Activated CD8-positive, alpha-beta memory T cell treated with anti-CD3 and anti-CD28 coated beads, Interleukin-2, amount 10 ng/mL, durations not matched to agents 7 days and 5 days (primary cell): Measurements from ENCODE around the gene ZDHHC11B. TPM values are rescaled to one million over a fixed set of nuclear protein-coding genes. Genes with fewer than 3 reads are reported as not detected.
"Not testable (repeated sequence)": the region's sequence is repeated elsewhere in the genome, so short reads cannot be mapped to it uniquely, and the experiment has no call there.

Source experiments
- ATAC-seq: fragments of 150-1000 bp; cut with Tn5 transposase; one replicate; pipeline ENCODE4 v1.10.0; 2021; ENCODE audit warnings: moderate library complexity
- CTCF ChIA-PET: fragments of 350-600 bp; sonication (Branson Sonifier 250); formaldehyde crosslinking; loops from one replicate; lab custom pipeline; 2021; ENCODE audit warnings: antibody characterized with exemption; lab: Charles Lee
- DNase-seq: peaks from one replicate; pipeline ENCODE4 v3.0.0-alpha.2; 2020
- H3K27ac Mint-ChIP-seq: one replicate; pipeline ENCODE4 v1.8.0; 2021; ENCODE audit warnings: mild to moderate bottlenecking, mixed read lengths
- H3K27me3 Mint-ChIP-seq: one replicate; pipeline ENCODE4 v1.8.0; 2021; ENCODE audit warnings: mixed read lengths
- H3K36me3 Mint-ChIP-seq: one replicate; pipeline ENCODE4 v1.8.0; 2021; ENCODE audit warnings: mild to moderate bottlenecking, mixed read lengths
- H3K4me1 Mint-ChIP-seq: one replicate; pipeline ENCODE4 v1.8.0; 2021; ENCODE audit warnings: mixed read lengths
- H3K4me3 Mint-ChIP-seq: one replicate; pipeline ENCODE4 v1.8.0; 2021; ENCODE audit warnings: mild to moderate bottlenecking, moderate library complexity, mixed read lengths
- H3K9me3 Mint-ChIP-seq: one replicate; pipeline ENCODE4 v1.8.0; 2022; ENCODE audit warnings: low read depth, mixed read lengths
- total RNA-seq, 2 experiments: library from RNA; stranded (reverse); gene quantifications; one replicate each; pipeline ENCODE4 v1.2.3, GENCODE V29; 2021

Gene ZDHHC11B
- total RNA-seq, 2 experiments from 2014 or later = 0.21 TPM; not detected in 1

DNA sequence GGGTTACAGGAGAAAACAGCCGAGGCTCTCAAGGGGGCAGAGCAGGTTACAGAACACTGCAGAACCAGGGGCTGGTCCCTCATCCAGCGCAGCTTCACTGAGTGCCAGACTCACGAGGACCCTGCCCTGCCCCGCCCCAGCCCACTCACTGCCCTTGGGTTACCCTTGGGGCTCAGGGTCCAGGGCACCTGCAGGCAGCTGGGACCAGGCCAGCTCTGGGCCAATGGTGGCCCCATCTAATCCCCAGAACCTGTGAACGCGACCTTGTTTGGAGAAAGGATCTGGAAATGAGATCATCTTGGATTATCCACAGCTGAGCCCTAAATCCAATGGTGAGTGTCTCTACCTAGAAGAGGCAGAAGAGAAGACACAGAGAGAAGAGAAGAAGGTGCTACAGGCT is 6.1 kb downstream of the ZDHHC11B start:
- CTCF ChIA-PET, H3K27ac Mint-ChIP-seq, H3K9me3 Mint-ChIP-seq: not testable (repeated sequence)

DNA sequence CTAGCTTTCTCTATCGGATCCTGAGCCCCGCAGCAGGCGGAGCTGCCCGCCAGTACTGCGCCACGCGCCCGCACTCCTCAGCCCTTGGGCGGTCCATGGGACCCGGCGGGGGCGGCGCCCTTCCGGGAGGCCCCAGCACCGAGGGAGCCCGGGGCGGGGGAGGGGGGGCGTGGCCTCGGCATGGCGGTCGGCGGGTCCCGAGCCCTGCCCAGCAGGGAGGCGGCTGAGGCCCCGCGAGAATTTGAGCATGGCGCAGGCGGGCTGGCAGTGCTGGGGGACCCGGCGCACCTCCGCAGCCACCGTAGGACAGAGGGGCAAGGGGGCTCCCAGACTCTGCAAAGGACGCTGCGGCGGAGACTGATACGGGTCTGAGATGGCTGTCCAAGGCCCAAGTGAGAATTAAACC is 6.8 kb downstream of the ZDHHC11B start:
- Mint-ChIP-seq H3K9me3 (no peaks in the 10 kb centered on the region), H3K27me3 (no peaks in the 10 kb centered on the region), H3K27ac (no peak overlapping the region), H3K36me3 (no peaks in the 10 kb centered on the region), H3K4me3 (no peak overlapping the region), H3K4me1 (no peaks in the 10 kb centered on the region)
- CTCF ChIA-PET = no interaction called here
- DNase-seq (no peak), ATAC-seq (no peak)

More for the DNA sequence above, 6.1 kb downstream of the ZDHHC11B start:
- not testable (repeated sequence) for ATAC-seq, H3K4me3 Mint-ChIP-seq, H3K36me3 Mint-ChIP-seq, H3K4me1 Mint-ChIP-seq, H3K27me3 Mint-ChIP-seq, DNase-seq

DNA sequence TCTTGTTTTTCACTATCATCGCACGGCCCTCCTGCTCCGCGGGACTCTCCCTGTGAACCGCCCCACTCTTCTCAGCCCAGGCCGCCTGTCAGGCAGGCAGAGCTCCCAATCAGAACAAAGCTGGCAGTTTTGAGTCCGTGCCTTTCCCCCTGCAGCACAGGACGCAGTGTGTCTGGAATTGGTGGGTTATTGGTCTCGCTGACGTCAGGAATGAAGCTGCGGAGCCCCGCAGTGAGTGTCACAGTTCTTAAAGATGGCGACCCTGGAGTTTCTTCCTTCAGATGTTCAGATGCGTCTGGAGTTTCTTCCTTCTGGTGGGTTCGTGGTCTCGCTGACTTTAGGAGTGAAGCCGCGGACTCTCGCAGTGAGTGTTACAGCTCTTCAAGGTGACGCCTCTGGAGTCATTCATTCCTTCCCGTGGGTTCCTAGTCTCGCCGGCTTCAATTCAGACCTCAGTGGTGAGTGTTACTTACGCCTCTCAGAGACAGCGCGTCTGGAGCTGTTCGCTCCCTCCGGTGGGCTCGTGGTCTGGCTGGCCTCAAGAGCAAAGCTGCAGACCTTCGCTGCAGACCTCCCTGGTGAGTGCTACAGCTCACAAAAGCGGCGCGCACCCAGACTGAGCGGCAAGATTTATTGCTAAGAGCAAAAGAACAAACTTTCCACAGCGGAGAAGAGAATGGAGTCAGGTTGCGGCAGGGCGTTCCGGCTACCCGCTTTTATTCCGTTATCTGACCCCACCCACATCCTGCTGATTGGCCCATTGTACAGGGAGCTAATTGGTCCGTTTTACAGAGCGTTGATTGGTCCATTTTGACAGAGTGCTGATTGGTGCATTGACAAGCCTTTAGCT is 7.4 kb downstream of the ZDHHC11B start:
- Mint-ChIP-seq H3K27ac (no peak overlapping the region), H3K4me3 (no peak overlapping the region), H3K27me3 (no peaks in the 10 kb centered on the region), H3K36me3 (no peaks in the 10 kb centered on the region), H3K4me1 (no peaks in the 10 kb centered on the region), H3K9me3 (no peaks in the 10 kb centered on the region)
- ATAC-seq (no peak), DNase-seq (no peak)
- CTCF ChIA-PET = no interaction called here

DNA sequence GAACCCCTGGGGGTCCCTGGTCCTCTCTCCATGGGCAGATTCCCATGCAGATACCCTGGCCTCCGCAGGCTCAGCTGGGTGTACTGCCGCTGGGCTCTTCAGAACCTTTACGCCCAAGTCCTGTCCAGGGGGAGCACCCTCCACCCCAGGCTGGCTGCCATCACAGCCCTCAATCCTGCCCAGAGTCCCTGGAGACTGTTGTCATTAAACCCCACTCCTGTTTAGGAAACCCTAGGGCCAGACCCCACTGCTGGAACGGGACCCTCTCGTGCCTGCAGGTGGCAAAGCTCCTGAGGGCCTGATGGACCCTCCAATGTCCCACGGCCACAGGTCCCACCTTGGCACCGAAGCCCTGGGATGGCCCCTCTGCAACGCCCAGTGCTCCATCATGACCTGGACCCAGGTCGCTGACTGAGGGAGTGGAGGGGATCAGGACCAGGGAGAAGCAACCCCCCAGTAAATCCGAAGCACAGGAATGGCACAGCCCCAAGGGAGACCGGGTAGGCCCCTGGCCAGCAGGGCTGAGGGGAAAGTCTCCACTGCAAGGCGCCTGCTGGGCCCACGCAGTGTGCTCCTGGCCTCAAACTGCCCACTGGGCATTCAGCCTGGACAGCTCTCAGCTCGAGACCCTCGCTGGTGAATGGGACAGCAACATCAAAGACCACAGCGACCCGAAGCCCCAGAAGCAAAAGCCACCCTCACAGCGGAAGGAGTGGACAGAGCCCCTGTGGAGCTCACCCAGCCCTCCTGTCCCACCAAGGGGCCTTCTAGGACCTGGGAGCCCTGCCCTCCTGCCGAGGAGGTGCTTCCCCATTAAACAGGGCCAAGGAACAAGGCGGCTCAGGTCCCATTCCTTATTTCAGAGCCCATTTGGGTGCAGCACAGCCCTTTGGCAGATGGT is 8.3 kb downstream of the ZDHHC11B start:
- no peak overlapping the region for H3K27ac Mint-ChIP-seq
- H3K36me3 Mint-ChIP-seq = no peaks in the 10 kb centered on the region
- H3K4me1 Mint-ChIP-seq = no peaks in the 10 kb centered on the region
- ATAC-seq (no peak), DNase-seq (no peak)
- no peaks in the 10 kb centered on the region for H3K9me3 Mint-ChIP-seq
- CTCF ChIA-PET = no interaction called here
- no peak overlapping the region for H3K4me3 Mint-ChIP-seq
- no peaks in the 10 kb centered on the region for H3K27me3 Mint-ChIP-seq

DNA sequence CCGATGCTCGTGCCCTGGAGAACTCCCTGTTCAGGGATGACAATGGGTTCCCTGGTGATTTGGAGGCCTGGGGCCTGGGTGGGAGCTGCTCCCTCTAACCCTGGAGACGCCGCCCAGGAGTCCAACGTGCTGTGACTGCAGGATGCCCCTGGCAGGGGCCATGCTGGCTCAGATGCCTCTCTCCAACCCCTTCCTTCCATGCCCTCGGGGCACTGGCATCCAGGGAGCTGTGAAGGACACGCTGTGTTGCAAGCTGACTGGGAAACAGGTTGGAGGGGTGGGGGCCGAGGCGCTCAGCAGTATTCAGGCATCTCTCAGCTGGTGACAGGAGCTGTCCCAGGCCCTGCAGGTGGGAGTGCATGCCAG is 9.0 kb downstream of the ZDHHC11B start:
- H3K4me3 Mint-ChIP-seq, H3K27ac Mint-ChIP-seq, H3K4me1 Mint-ChIP-seq, CTCF ChIA-PET, H3K9me3 Mint-ChIP-seq, DNase-seq, H3K27me3 Mint-ChIP-seq, H3K36me3 Mint-ChIP-seq, ATAC-seq: not testable (repeated sequence)

DNA sequence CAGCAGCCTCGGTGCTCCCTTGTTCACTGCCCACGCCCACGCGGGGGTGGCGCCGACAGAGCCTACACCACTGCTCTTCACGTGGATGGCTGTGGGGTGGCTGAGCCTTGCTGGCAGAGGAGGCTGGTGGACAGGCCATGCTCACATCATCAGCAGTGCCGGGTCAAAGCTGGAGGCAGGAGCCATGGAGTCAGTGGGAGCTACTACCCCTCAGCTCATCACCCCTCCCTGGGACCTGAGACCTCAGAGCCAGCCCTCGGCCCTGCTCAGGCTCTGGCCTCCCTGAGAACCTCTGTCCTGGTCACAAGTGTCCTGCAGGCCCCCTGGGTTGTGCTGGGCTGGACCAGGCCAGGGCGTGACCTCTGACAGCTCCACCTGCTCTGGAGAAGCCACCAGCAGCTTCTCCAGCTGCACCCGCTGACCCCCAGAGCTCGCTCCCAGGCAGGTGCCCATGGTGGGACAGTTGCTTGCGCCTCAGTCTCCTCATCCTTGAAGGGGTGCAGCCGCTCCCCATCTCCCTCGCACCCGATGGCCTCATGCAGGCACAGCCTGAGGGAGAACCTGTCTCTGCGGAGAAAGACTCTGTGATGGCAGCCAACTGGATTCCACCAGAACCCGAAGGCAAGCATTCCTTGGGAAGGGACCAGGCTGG is 9.5 kb downstream of the ZDHHC11B start:
- H3K4me3 Mint-ChIP-seq, H3K4me1 Mint-ChIP-seq, H3K27me3 Mint-ChIP-seq, CTCF ChIA-PET, H3K36me3 Mint-ChIP-seq, ATAC-seq, H3K9me3 Mint-ChIP-seq, DNase-seq, H3K27ac Mint-ChIP-seq: not testable (repeated sequence)

DNA sequence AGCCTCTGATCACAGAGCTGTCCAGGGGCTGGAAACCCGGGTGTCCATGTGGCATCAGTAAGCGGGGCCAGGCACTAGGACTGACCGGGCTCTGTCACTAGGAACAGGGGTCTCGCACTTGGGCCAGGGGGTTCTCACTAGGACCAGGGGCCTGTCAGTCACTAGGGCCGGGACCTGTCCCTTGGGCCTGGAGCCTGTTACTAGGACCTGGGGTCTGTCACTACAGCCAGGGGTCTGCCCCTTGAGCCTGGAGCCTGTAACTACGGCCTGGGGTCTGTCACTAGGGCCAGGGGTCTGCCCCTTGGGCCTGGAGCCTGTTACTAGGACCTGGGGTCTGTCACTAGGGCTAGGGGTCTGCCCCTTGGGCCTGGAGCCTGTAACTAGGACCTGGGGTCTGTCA is 10.2 kb downstream of the ZDHHC11B start:
- CTCF ChIA-PET, H3K9me3 Mint-ChIP-seq: not testable (repeated sequence)

DNA sequence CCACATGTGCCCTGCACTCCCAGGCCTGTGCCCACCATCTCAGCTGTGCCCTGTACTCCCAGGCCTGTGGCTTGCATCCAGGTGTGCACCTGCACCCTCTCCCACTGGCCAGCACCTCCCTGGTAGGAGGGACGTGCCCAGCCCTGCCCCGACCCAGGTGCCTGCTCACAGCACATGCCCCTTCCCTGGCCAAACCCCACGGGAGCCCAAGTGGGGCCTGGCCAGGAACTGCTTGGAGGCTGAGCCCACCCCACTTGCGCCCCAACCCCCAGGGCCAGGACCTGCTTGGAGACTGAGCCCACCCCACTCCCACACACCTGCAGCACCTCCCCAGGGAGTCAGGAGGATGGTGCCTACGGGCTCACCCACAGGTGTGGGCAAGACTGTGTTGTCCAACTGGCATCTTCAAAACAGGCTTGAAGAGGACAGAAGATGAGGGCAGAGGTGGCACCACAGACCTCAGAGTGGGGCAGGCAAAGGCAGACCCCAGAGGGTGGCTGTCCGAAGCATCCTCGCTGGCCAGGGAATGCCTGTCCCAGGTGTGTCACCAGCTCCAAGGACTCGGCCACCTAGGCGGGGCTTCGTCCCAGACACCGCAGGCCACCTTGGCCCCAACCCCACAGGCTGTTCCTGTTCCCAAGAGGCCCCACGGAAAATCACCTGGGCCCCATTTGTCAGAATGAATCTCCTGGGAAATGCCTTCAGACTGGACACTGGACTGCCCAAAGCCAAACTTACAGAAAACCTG is 10.8 kb downstream of the ZDHHC11B start:
- Mint-ChIP-seq H3K27me3 (no peaks in the 10 kb centered on the region), H3K4me3 (no peak overlapping the region), H3K27ac (no peak overlapping the region), H3K9me3 (no peaks in the 10 kb centered on the region), H3K4me1 (no peaks in the 10 kb centered on the region), H3K36me3 (no peaks in the 10 kb centered on the region)
- CTCF ChIA-PET = no interaction called here
- no peak for ATAC-seq
- DNase-seq = no peak

More for the DNA sequence above, 10.2 kb downstream of the ZDHHC11B start:
- not testable (repeated sequence) for H3K36me3 Mint-ChIP-seq, H3K27me3 Mint-ChIP-seq, H3K4me1 Mint-ChIP-seq, DNase-seq, H3K4me3 Mint-ChIP-seq, H3K27ac Mint-ChIP-seq, ATAC-seq

DNA sequence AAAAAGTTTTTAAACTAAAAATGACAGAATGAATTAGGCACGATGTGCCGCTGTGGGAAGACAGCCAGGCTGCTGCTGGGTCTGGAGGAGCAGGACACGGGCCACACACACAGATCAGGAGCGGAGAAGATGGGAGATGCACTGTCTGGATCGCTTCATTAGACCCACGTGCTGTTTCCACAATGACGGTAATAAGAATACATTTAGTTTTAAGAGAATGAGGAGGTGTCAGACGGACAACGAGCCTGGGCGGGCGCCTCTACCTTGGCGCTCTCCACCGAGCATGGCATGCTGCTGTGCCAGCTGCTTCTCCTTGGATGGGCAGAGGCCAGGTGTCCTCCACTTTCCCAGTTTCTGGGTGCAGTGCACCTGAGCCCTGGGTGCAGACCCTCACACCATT is 11.6 kb downstream of the ZDHHC11B start:
- DNase-seq, H3K36me3 Mint-ChIP-seq, H3K27me3 Mint-ChIP-seq, H3K9me3 Mint-ChIP-seq, H3K4me1 Mint-ChIP-seq, H3K27ac Mint-ChIP-seq, H3K4me3 Mint-ChIP-seq, CTCF ChIA-PET, ATAC-seq: not testable (repeated sequence)

DNA sequence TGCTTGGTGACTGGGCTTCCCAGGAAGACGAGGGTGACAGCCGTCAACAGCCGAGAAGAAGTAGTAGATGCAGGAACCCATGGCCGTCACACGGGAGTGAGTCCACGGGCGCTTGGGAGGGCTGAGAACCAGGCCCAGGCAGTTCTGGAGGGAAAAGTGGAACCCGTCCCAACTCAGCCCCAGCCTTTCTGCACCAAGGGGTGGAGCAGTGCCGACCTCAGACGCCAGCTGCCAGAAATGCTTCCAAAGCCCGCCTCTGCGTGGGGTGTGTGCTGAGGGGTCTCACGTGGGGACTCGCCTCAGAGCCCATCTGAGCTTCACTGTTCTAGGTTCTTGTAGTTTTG is 12.0 kb downstream of the ZDHHC11B start:
- H3K4me3 Mint-ChIP-seq, H3K27ac Mint-ChIP-seq, H3K27me3 Mint-ChIP-seq, H3K9me3 Mint-ChIP-seq, DNase-seq, H3K4me1 Mint-ChIP-seq, CTCF ChIA-PET, H3K36me3 Mint-ChIP-seq, ATAC-seq: not testable (repeated sequence)

DNA sequence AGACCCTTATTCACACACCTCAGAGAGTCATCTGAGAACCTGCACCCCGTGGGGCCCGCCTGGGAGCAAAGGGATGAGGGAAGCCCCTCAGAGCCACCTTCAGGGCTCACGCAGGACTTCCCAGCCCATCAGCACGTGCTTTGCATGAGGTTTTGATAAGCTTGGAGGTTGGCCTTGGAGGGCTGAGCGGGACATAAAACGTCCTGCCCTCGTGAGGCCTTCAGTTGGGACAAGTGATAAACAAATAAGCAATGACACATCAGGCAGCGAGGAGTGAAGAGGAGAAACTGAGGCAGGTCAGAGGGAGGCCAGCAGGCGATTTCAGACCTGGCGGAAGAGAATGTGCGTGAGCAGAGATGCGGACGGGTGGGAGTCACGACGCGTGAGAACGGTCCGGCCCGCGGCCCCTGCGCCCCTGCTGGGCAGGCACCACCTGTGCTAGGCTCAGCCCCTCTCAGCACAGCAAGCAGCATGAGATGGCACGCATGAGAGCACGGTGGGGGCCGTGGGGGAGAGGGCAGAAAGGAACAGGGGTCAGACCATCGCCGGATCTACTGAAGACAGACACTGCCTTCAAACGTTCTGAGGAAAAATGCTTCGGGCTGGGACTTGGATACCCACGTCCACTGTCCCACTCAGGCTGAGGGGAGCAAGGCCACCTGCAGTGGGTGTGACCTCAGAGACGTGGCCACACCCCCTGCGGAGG is 12.5 kb downstream of the ZDHHC11B start:
- H3K4me3 Mint-ChIP-seq, DNase-seq, ATAC-seq, H3K4me1 Mint-ChIP-seq, H3K9me3 Mint-ChIP-seq, H3K27ac Mint-ChIP-seq, H3K36me3 Mint-ChIP-seq, H3K27me3 Mint-ChIP-seq, CTCF ChIA-PET: not testable (repeated sequence)

DNA sequence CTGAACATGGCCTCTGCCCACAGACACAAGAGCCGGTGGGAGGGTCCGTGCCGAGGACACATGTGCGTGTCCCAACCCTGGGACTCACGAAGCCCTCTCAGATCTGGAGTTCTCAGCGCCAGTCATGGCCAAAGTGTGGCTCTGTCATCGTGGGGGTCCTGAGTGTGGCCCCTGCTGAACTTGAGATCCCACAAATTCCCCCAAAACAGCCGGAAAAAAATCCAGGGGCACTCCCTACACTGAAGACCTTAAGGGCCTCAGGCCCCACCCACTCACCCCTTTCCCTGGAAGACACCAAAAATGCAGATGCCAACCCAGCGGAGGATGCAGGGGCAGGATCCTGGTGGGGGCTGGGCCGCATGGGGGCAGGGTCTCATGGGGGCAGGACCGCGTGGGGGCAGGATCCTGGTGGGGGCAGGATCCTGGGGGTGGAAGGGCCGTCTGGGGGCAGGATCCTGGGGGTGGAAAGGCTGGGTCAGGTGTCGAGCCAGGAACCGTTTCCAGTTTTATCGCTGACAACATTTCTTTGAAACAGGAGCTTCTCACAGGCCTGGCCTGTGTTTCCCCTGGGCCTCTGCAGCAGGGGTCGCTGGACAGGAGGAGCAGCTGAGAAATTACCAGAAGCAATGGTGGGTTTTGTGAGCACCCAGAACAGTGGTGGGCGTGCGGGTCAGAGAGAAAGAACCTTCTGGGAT is 13.3 kb downstream of the ZDHHC11B start:
- ATAC-seq, H3K4me1 Mint-ChIP-seq, DNase-seq, H3K27me3 Mint-ChIP-seq, H3K27ac Mint-ChIP-seq, CTCF ChIA-PET, H3K4me3 Mint-ChIP-seq, H3K9me3 Mint-ChIP-seq, H3K36me3 Mint-ChIP-seq: not testable (repeated sequence)
